Activated T-helper 2 cell treated with anti-CD3 and anti-CD28 coated beads, Interferon-gamma antibody, Interleukin-2, Interleukin-4, amounts not matched to agents 10 μg/mL and 5 μg/mL and 100 μg/mL, durations not matched to agents 14 hours and 24 hours and 36 hours (primary cell): ENCODE data around the gene RASD2. TPM values are rescaled to one million over a fixed set of nuclear protein-coding genes. Genes with fewer than 3 reads are reported as not detected.
"Not testable (repeated sequence)": the region's sequence is repeated elsewhere in the genome, so short reads cannot be mapped to it uniquely, and the experiment has no call there.

ENCODE experiments used
- DNase-seq: peaks from one replicate; pipeline ENCODE4 v3.0.0; 2021; ENCODE audit warnings: low spot score
- H3K27ac Mint-ChIP-seq: one replicate; pipeline ENCODE4 v1.8.0; 2021; ENCODE audit warnings: mixed read lengths
- H3K27me3 Mint-ChIP-seq: one replicate; pipeline ENCODE4 v1.8.0; 2021; ENCODE audit warnings: low read depth, mixed read lengths
- H3K36me3 Mint-ChIP-seq: one replicate; pipeline ENCODE4 v1.8.0; 2021; ENCODE audit warnings: low read depth, mixed read lengths
- H3K4me1 Mint-ChIP-seq: one replicate; pipeline ENCODE4 v1.8.0; 2021; ENCODE audit warnings: low read depth, mixed read lengths
- H3K4me3 Mint-ChIP-seq: one replicate; pipeline ENCODE4 v1.8.0; 2021; ENCODE audit warnings: low read depth, mild to moderate bottlenecking, moderate library complexity, mixed read lengths
- H3K9me3 Mint-ChIP-seq: one replicate; pipeline ENCODE4 v1.8.0; 2021; ENCODE audit warnings: mixed read lengths
- intact Hi-C: fragments of 100-400 bp; cut with micrococcal nuclease; formaldehyde crosslinking; loops from one replicate; pipeline ENCODE4 v1.15.1; 2023
- total RNA-seq: library from RNA; stranded (reverse); gene quantifications from 2 replicates; pipeline ENCODE4 v1.2.3, GENCODE V29; 2022

RASD2 gene
- total RNA-seq, 1 donor from 2014 or later = not detected

DNA sequence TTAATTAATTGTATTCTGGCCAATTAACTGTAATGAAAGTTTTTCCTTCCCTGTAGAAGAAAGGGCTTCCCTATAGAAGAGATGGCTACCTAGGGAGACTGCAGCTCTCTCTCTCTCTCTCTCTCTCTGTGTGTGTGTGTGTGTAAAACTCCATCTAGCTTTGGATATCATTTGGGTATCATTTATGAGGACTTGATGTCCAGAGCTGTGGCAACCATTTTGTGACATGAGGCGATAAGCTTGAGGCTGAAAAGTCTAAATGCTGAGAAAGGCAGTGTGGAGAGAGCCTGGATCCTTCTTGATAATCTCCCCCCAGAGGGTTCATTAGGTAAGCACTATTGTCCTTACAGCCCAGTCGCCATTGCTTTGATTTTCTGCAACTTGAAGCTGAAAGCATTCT, 30.7 kb upstream of the RASD2 start:
- H3K27me3 Mint-ChIP-seq = peaks cover 17% of the 10 kb centered on the region
- no peak for DNase-seq
- intact Hi-C loops = no loop called here
- no peaks in the 10 kb centered on the region for H3K9me3 Mint-ChIP-seq
- H3K36me3 Mint-ChIP-seq = no peaks in the 10 kb centered on the region
- no peaks in the 10 kb centered on the region for H3K4me1 Mint-ChIP-seq
- H3K27ac Mint-ChIP-seq = no peak overlapping the region
- no peak overlapping the region for H3K4me3 Mint-ChIP-seq

DNA sequence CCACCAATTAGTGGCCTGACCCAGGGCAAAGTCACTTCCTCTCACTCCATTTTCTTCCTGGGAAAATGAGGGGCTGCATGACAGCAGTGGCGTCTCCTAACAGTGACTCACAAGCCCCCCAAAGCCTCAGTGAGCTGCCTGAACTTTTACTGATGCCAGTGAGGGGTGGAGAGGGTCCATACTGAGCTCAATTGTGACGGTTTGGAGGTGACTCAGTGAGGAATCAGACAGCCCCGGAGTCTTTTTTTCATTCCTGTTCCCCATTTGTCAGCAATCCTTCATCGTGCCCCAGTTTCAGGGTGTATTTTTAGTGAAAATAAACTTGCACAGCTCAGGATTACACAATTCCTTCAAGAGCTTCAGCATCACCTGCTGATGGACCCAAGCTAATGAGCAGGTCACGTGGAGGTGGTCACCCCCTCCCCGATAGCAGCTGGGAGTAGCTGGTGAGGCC, 30.1 kb upstream of the RASD2 start:
- intact Hi-C loops = no loop called here
- Mint-ChIP-seq H3K36me3 (no peaks in the 10 kb centered on the region), H3K4me1 (no peaks in the 10 kb centered on the region), H3K27me3 (peaks cover 17% of the 10 kb centered on the region), H3K27ac (no peak overlapping the region), H3K9me3 (no peaks in the 10 kb centered on the region), H3K4me3 (no peak overlapping the region)
- no peak for DNase-seq

DNA sequence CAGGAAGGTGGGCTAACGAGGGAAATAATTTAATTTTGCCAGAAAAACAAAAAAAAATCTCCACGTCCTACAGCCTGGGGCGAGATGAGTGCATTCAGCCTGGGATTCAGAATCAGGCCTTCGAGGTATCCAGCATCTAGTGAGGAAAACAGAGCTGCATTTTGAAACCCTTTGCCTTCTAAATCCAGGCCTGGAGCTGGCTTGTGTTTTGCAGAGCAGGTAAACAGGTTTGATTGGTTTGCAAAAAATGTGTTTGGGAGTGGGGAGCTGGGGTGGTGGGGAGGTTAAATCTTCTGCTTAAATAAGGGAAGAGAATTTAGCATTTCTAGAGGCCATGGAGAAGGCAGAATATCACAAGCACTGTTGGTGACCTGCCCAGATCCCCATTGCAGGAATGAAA, 29.7 kb upstream of the RASD2 start:
- H3K36me3 Mint-ChIP-seq = no peaks in the 10 kb centered on the region
- H3K9me3 Mint-ChIP-seq = no peaks in the 10 kb centered on the region
- no peaks in the 10 kb centered on the region for H3K4me1 Mint-ChIP-seq
- intact Hi-C loops = no loop called here
- H3K27me3 Mint-ChIP-seq = peaks cover 18% of the 10 kb centered on the region
- no peak overlapping the region for H3K4me3 Mint-ChIP-seq
- no peak overlapping the region for H3K27ac Mint-ChIP-seq
- DNase-seq = no peak

GRCh38 chr22:35514366-35514765, 26.3 kb upstream of the RASD2 start:
- Mint-ChIP-seq H3K4me3 (no peak overlapping the region), H3K9me3 (no peaks in the 10 kb centered on the region), H3K36me3 (no peaks in the 10 kb centered on the region), H3K27ac (no peak overlapping the region), H3K27me3 (peaks cover 21% of the 10 kb centered on the region), H3K4me1 (no peaks in the 10 kb centered on the region)
- DNase-seq = no peak
- intact Hi-C loops = no loop called here

DNA sequence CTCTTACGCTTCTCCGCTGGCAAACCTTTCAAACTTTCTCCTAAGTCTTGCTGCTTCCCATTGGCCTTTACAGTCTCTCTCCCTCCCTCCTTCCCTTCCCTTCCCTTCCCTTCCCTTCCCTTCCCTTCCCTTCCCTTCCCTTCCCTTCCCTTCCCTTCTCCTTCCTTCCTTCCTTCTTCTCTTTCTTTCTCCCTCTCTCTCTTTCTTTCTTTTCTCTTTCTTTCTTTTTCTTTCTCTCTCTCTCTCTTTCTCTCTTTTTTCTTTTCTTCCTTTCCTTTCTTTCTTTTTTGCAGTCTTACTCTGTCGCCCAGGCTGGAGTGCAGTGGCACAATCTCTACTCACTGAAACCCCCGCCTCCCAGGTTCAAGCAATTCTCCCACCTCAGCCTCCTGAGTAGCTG, 24.7 kb upstream of the RASD2 start:
- DNase-seq, H3K36me3 Mint-ChIP-seq, H3K4me1 Mint-ChIP-seq, intact Hi-C loops, H3K4me3 Mint-ChIP-seq, H3K27ac Mint-ChIP-seq, H3K9me3 Mint-ChIP-seq: not testable (repeated sequence)
- H3K27me3 Mint-ChIP-seq = peaks cover 28% of the 10 kb centered on the region

GRCh38 chr22:35516723-35517122, 23.9 kb upstream of the RASD2 start:
- Mint-ChIP-seq H3K36me3 (no peaks in the 10 kb centered on the region), H3K4me1 (no peaks in the 10 kb centered on the region), H3K27me3 (peaks cover 26% of the 10 kb centered on the region), H3K4me3 (no peak overlapping the region), H3K27ac (no peak overlapping the region), H3K9me3 (no peaks in the 10 kb centered on the region)
- no peak for DNase-seq
- intact Hi-C loops = no loop called here

DNA sequence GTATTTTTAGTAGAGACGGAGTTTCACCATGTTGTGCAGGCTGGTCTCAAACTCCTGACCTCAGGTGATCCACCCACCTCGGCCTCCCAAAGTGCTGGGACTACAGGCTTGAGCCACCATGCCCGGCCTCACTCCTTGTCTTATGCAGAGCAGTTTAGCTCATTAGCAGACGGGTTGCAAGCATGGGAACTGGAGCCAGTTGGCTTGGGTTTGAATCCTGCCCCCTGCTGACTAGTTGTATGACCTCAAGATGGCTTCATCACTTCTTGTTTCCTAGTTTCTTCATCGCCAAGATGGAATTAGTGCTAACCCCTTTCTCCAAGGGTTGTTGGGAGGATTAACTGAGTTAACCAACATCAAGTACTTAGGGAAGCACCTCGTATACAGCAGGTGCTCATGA, 23.4 kb upstream of the RASD2 start:
- peaks cover 31% of the 10 kb centered on the region for H3K27me3 Mint-ChIP-seq
- no peak overlapping the region for H3K4me3 Mint-ChIP-seq

GRCh38 chr22:35517769-35518530, 22.7 kb upstream of the RASD2 start:
- intact Hi-C loops = no loop called here
- peaks cover 31% of the 10 kb centered on the region for H3K27me3 Mint-ChIP-seq
- H3K4me1 Mint-ChIP-seq = no peaks in the 10 kb centered on the region

More for the DNA sequence above, 23.4 kb upstream of the RASD2 start:
- DNase-seq = no peak
- Mint-ChIP-seq H3K27ac (no peak overlapping the region), H3K36me3 (no peaks in the 10 kb centered on the region), H3K9me3 (no peaks in the 10 kb centered on the region), H3K4me1 (no peaks in the 10 kb centered on the region)
- intact Hi-C loops = no loop called here

DNA sequence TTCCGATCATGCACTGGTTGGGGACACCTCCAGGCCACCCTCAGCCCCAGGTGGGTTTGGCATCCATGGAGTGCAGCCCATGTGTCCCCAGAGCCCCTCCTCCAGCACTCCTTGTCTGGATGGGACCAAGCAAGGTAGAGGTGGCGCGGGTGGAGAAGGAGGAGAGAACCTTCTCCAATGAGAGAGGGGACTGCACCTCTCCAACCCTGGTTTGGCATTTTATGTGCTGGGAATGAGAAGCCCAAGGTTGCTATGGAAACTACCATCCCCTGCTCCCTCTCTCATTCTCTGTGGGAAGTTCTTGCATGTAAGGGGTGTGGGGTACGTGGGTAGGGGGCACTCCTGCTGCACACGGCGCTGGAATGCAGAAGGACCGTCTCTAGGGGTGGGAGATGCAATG, 21.8 kb upstream of the RASD2 start:
- DNase-seq = no peak
- intact Hi-C loops = no loop called here
- H3K36me3 Mint-ChIP-seq = no peaks in the 10 kb centered on the region
- no peaks in the 10 kb centered on the region for H3K4me1 Mint-ChIP-seq
- H3K4me3 Mint-ChIP-seq = no peak overlapping the region
- peaks cover 25% of the 10 kb centered on the region for H3K27me3 Mint-ChIP-seq
- H3K27ac Mint-ChIP-seq = no peak overlapping the region
- no peaks in the 10 kb centered on the region for H3K9me3 Mint-ChIP-seq

More at GRCh38 chr22:35517769-35518530, 22.7 kb upstream of the RASD2 start:
- Mint-ChIP-seq H3K36me3 (no peaks in the 10 kb centered on the region), H3K9me3 (no peaks in the 10 kb centered on the region), H3K27ac (no peak overlapping the region), H3K4me3 (no peak overlapping the region)
- no peak for DNase-seq

DNA sequence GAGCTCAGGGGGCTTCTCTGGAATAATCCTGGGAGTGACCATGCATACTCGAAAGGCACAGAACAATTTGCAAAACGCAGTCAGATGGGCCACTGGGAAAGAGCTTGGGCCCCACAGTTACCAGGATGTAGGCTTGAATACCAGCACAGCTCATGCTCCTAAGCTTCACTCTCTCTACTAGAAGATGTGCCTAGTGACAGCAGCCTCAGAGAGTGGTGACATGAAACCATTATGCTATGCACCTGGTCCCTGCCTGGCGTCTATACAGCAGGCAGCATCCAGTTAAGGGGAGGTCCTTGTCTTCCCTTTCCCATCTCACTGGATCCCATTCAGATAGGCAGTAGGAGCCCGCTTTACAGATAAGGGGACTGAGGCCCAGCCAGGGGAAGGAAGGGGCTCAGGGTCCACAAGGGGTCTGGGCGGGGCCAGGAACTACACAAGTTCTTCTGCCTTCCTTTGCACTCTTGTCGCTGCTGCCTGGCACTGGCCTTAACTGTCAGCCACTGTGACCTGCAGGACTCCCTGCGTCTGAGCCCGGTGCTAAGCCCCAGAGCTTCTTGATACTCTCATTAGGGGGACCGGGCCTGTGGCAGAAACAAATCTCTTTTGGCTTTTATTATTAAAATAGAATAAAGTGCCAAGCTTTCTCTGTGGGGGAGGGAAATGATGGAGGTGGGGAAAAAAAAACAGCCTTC, 21.2 kb upstream of the RASD2 start:
- no peaks in the 10 kb centered on the region for H3K4me1 Mint-ChIP-seq
- no peaks in the 10 kb centered on the region for H3K9me3 Mint-ChIP-seq
- no peaks in the 10 kb centered on the region for H3K36me3 Mint-ChIP-seq
- H3K27ac Mint-ChIP-seq = no peak overlapping the region
- H3K4me3 Mint-ChIP-seq = no peak overlapping the region
- intact Hi-C loops = no loop called here
- no peak for DNase-seq
- H3K27me3 Mint-ChIP-seq = peaks cover 19% of the 10 kb centered on the region

DNA sequence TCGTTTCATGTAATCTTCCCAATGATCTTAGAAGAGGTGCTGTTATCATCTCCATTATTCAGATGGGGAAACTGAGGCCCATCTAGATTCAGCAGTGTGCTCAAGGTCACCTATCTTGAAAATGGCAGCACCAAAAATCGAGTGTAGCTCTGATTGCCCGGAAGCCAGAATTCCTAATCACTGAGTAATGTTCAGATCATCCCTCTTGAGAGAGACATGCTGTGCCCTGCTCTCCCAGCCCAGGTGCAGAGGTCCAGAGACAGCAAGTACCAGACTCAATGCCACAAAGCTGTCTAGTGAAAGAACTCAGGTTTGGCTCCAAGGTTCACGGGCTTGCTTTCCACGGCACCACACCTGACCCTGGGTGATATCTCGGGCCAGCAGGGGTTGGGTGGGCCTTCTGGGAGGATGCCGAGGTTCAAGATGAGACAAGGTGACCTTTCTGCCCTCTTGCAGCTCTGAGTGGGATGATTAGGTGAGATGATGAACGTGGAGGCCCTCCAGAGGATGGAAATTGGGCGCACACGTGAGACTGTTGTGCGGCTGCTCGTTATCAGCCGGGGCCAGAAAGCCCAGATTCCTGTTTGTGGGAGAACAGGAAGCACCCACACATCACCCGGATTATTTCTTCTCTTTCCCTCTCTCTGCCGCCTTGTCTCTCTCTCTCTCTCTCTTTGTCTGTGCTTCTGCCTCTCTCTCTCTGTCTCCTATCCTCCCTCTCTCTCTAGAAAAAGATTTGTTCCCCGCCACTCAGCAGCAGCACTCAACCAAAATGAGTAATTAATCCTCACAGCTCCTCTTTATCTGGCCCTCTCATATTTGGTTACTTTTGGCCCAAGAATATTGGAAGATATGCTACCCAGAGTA, 19.0 kb upstream of the RASD2 start:
- Mint-ChIP-seq H3K9me3 (no peaks in the 10 kb centered on the region), H3K4me1 (no peaks in the 10 kb centered on the region), H3K27ac (no peak overlapping the region), H3K4me3 (no peak overlapping the region), H3K27me3 (peaks cover 15% of the 10 kb centered on the region), H3K36me3 (no peaks in the 10 kb centered on the region)
- no peak for DNase-seq
- intact Hi-C loops = no loop called here

GRCh38 chr22:35522225-35523149, 18.1 kb upstream of the RASD2 start:
- H3K27ac Mint-ChIP-seq = no peak overlapping the region
- H3K4me1 Mint-ChIP-seq = no peaks in the 10 kb centered on the region
- no peak for DNase-seq
- intact Hi-C loops = no loop called here
- no peak overlapping the region for H3K4me3 Mint-ChIP-seq
- H3K36me3 Mint-ChIP-seq = no peaks in the 10 kb centered on the region
- peaks cover 12% of the 10 kb centered on the region for H3K27me3 Mint-ChIP-seq
- no peaks in the 10 kb centered on the region for H3K9me3 Mint-ChIP-seq
